Pancreas (tissue), 10 donors: Measurements from ENCODE around the gene PRAMEF14. TPM values are rescaled to one million over a fixed set of nuclear protein-coding genes. Genes with fewer than 3 reads are reported as not detected.
"Not testable (repeated sequence)": the region's sequence is repeated elsewhere in the genome, so short reads cannot be mapped to it uniquely, and the experiment has no call there.

Source experiments
- ATAC-seq, 4 donors: fragments of 200-7000 bp; cut with Tn5 transposase; one replicate each; pipeline versions ENCODE4 v1.8.0 to v1.9.1; 2020; ENCODE audit warnings: mild to moderate bottlenecking in 4 of 4, moderate library complexity in 4 of 4
- DNase-seq, 6 donors: peaks; one replicate each; pipeline ENCODE4 v3.0.0-alpha.2; 2020
- FAIRE-seq: peaks from 2 replicates; lab custom pipeline; 2012; peaks lifted over from hg19 to GRCh38; lab: Jason Lieb, UNC
- H3K27ac ChIP-seq, 4 donors: fragments of 200-600 bp; sonication (generic); 1 replicate in 3 of 4; 2 replicates in 1 of 4; pipeline versions ENCODE4 v1.5.0 to v1.8.0; 2020
- H3K27me3 ChIP-seq, 4 donors: fragments of 200-600 bp; one replicate each; pipeline ENCODE4 v1.8.0; 2021
- H3K36me3 ChIP-seq, 3 donors: fragments of 200-600 bp; sonication (generic) in 1 of 3; one replicate each; pipeline versions ENCODE4 v1.5.0 to v1.8.0; 2020 to 2021
- H3K4me1 ChIP-seq, 3 donors: fragments of 200-600 bp; one replicate each; pipeline ENCODE4 v1.8.0; 2021
- H3K4me3 ChIP-seq, 4 donors: fragments of 200-600 bp; sonication (generic) in 2 of 4; one replicate each; pipeline versions ENCODE4 v1.5.0 to v1.8.0; 2020 to 2021
- H3K9me3 ChIP-seq, 4 donors: fragments of 200-600 bp; one replicate each; pipeline ENCODE4 v1.8.0; 2021
- WGBS, 2 donors: extraction: QIAGEN DNeasy Blood & Tissue Kit; methylation state at CpG; one replicate each; pipeline ENCODE4 v1.1.7; 2013; 5-methylcytosine and 5-hydroxymethylcytosine counted together
- intact Hi-C, 3 donors: fragments of 100-400 bp; cut with DNase I; formaldehyde crosslinking; loops; one replicate each; pipeline versions ENCODE4 v1.11.1 to v1.14.2; 2022
- polyA plus RNA-seq, 2 donors: library from polyadenylated mRNA; stranded (reverse); fragments of 200-250 nt; gene quantifications; one replicate each; pipeline ENCODE4 v1.2.3, GENCODE V29; 2013
- total RNA-seq, 6 donors: library from RNA; stranded (reverse); fragmentation: NEBNext Ultra II Directional in 4 of 6; extraction: Animal tissue kit (Norgen Biotek cat#: 25700) in 4 of 6; gene quantifications; one replicate each; pipeline versions ENCODE4 v1.2.1 to v1.2.4, GENCODE V29; 2021 to 2023
- donor health status: healthy with polysubstance abuse.
- donor health status: DM: no; HTN: no; CAD: no; lungs with moderate emphysema.
- donor health status: DM: no; HTN: no; CAD: no.
- donor health status: control.
- donor health status: control.
- donor health status: Bipolar disorder and iron deficiency.
- donor health status: DM: yes; HTN: yes; CAD: no.
- donor health status: DM: no; HTN: no; CAD: no.
- donor health status: DM: no; HTN: no; CAD: no.
- donor health status: DM: yes; HTN: yes; CAD: no.

The PRAMEF14 gene
- total RNA-seq (not detected), polyA plus RNA-seq (not detected)

- H3K27me3 ChIP-seq, H3K4me1 ChIP-seq, ATAC-seq, H3K27ac ChIP-seq, DNase-seq, H3K4me3 ChIP-seq, H3K9me3 ChIP-seq, intact Hi-C loops, H3K36me3 ChIP-seq, FAIRE-seq: not testable (repeated sequence)
- WGBS, 2 donors, result 57 to 62% methylated on average over 7 of the region's 7 CpGs
Measured at GRCh38 chr1:13347034-13347433, at the start of gene PRAMEF14. TSS of gene PRAMEF14 (minus strand) at chr1:13347134. CDS start at chr1:13345314, 1,820 bp downstream.

DNA sequence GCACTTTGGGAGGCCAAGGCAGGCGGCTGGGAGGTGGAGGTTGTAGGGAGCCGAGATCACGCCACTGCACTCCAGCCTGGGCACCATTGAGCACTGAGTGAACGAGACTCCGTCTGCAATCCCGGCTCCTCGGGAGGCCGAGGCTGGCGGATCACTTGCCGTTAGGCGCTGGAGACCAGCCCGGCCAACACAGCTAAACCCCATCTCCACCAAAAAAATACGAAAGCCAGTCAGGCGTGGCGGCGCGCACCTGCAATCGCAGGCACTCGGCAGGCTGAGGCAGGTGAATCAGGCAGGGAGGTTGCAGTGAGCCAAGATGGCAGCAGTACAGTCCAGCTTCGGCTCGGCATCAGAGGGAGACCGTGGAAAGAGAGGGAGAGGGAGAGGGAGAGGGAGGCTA lies 48.4 kb upstream of the PRAMEF14 start:
- H3K36me3 ChIP-seq, intact Hi-C loops, FAIRE-seq, H3K4me3 ChIP-seq, ATAC-seq, H3K27me3 ChIP-seq, H3K4me1 ChIP-seq, H3K9me3 ChIP-seq, H3K27ac ChIP-seq, DNase-seq: not testable (repeated sequence)
- WGBS, 2 donors, result 90 to 95% methylated on average over 17 to 22 of the region's 22 CpGs

DNA sequence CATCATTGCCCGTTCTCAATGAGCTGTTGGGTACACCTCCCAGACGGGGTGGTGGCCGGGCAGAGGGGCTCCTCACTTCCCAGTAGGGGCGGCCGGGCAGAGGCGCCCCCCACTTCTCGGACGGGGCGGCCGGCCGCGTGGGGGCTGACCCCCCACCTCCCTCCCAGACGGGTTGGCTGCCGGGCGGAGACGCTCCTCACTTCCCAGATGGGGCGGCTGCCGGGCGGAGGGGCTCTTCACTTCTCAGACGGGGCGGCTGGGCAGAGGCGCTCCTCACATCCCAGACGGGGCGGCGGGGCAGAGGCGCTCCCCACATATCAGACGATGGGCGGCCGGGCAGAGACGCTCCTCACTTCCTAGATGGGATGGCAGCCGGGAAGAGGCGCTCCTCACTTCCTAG lies 47.8 kb upstream of the PRAMEF14 start:
- H3K36me3 ChIP-seq, ATAC-seq, intact Hi-C loops, H3K4me1 ChIP-seq, H3K4me3 ChIP-seq, H3K9me3 ChIP-seq, FAIRE-seq, DNase-seq, H3K27me3 ChIP-seq, H3K27ac ChIP-seq: not testable (repeated sequence)
- 90 to 91% methylated on average over 32 of the region's 32 CpGs for WGBS, 2 donors

- H3K4me1 ChIP-seq, H3K27ac ChIP-seq, H3K36me3 ChIP-seq, H3K9me3 ChIP-seq, FAIRE-seq, intact Hi-C loops, H3K27me3 ChIP-seq, ATAC-seq, H3K4me3 ChIP-seq, DNase-seq: not testable (repeated sequence)
- WGBS, 2 donors, result 53 to 73% methylated on average over 7 of the region's 7 CpGs
Measured at GRCh38 chr1:13393004-13393403, 46.1 kb upstream of the PRAMEF14 start.

- DNase-seq, H3K27ac ChIP-seq, H3K9me3 ChIP-seq, FAIRE-seq, H3K4me3 ChIP-seq, H3K4me1 ChIP-seq, ATAC-seq, H3K36me3 ChIP-seq, intact Hi-C loops, H3K27me3 ChIP-seq: not testable (repeated sequence)
Measured at GRCh38 chr1:13389332-13389731, 42.4 kb upstream of the PRAMEF14 start, which contains the start of gene PRAMEF17. TSS of gene PRAMEF17 (plus strand) at chr1:13389632. CDS start at chr1:13389658, 26 bp downstream.

GRCh38 chr1:13380380-13380779 lies 33.4 kb upstream of the PRAMEF14 start:
- H3K36me3 ChIP-seq, H3K27ac ChIP-seq, FAIRE-seq, ATAC-seq, H3K4me3 ChIP-seq, H3K9me3 ChIP-seq, intact Hi-C loops, DNase-seq, H3K4me1 ChIP-seq, H3K27me3 ChIP-seq: not testable (repeated sequence)
- 67 to 71% methylated on average over 3 of the region's 3 CpGs for WGBS, 2 donors

DNA sequence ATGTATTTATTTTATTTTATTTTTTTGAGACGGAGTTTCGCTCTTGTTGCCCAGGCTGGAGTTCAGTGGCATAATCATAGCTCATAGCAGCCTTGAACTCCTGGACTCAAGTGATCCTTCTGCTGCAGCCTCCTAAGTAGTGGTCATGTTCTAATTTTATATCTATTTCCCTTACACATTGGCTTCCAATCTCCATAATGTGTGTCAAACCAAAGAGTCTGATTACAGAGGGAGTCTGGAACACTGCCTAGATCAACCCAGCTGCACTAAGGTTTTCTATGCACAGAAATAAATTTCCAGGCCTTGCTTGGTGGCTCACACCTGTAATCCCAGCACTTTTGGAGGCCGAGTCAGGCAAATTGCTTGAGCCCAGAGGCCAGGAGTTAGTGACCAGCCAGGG lies 32.0 kb upstream of the PRAMEF14 start:
- FAIRE-seq, H3K4me3 ChIP-seq, H3K9me3 ChIP-seq, intact Hi-C loops, H3K27ac ChIP-seq, H3K4me1 ChIP-seq, H3K36me3 ChIP-seq, H3K27me3 ChIP-seq: not testable (repeated sequence)
- 69 to 80% methylated on average over 3 of the region's 3 CpGs for WGBS, 2 donors
- DNase-seq (peak in 1 of 6 donors; percentile 20), ATAC-seq (peak in 3 of 4 donors; percentile 43 to 56 (median 53))

DNA sequence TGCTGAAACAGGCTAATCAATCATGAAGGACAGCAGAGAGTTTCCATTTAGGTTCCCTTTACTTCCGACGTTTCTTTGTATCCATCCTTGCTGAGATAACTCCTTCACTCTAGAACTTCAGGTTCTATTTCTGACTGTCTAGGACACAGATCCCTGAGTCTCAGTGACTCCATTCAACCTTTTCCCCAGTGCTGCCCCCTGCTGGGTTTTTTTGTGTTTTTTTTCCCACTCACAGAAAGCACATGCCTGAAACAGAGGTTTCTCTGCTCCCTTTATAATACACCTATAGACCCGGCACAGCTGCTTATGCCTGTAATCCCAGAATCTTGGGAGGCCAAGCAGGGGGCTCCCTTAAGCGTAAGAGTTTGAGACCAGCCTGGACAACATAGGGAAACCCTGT lies 21.6 kb upstream of the PRAMEF14 start:
- WGBS, 2 donors, result 37 to 41% methylated on average over 3 of the region's 4 CpGs
- H3K27ac ChIP-seq, H3K36me3 ChIP-seq, intact Hi-C loops, FAIRE-seq, DNase-seq, H3K27me3 ChIP-seq, H3K9me3 ChIP-seq, ATAC-seq, H3K4me1 ChIP-seq, H3K4me3 ChIP-seq: not testable (repeated sequence)

DNA sequence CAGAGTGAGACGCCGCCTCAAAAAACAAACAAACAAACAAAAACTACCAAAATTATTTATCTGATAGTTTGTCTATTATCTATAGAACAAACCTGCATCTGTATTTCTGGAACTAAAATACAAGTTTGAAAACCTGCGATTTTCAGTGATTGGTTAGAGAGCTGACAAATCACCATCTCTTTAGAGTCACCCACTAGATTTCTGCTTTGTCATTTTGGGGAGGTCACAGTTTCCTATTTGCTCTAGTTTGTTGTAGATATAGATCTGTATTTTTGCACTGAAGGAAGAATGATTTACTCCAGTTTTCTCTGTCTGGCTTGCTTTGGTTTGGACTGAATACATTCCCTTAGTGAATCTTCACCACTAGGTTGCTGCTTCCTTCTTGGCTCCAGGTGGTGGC lies 19.6 kb upstream of the PRAMEF14 start:
- ATAC-seq, H3K9me3 ChIP-seq, H3K4me3 ChIP-seq, intact Hi-C loops, DNase-seq, H3K27me3 ChIP-seq, H3K27ac ChIP-seq, H3K4me1 ChIP-seq, FAIRE-seq, H3K36me3 ChIP-seq: not testable (repeated sequence)
- 67 to 81% methylated on average over 3 of the region's 3 CpGs for WGBS, 2 donors

DNA sequence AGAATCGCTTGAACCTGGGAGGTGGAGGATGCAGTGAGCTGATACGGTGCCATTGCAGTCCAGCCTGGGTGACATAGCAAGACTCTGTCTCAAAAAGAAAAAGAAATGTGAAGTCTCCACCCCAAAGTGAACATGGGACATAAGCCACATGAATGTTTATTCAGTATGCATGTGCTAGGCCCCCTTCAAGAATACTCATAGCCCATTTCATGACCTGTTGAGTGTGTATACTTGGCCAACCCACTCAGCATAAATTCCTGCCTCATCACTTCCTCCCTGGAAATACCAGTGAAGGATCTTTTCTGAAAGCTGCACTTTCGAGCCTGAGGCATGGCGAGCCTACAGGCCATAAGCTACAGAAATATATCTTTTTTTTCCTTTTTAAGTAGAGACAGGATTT lies 18.0 kb upstream of the PRAMEF14 start:
- not testable (repeated sequence) for H3K36me3 ChIP-seq

GRCh38 chr1:13362364-13362763 lies 15.4 kb upstream of the PRAMEF14 start:
- H3K9me3 ChIP-seq, H3K27me3 ChIP-seq, FAIRE-seq, H3K4me1 ChIP-seq, H3K36me3 ChIP-seq, H3K27ac ChIP-seq, DNase-seq, H3K4me3 ChIP-seq, ATAC-seq, intact Hi-C loops: not testable (repeated sequence)
- 83 to 100% methylated on average over 1 of the region's 7 CpGs for WGBS, 2 donors

More for the DNA sequence above, 18.0 kb upstream of the PRAMEF14 start:
- H3K4me1 ChIP-seq, ATAC-seq, H3K27me3 ChIP-seq, FAIRE-seq, intact Hi-C loops, H3K27ac ChIP-seq, DNase-seq, H3K4me3 ChIP-seq, H3K9me3 ChIP-seq: not testable (repeated sequence)
- WGBS, 2 donors, result 80 to 88% methylated on average over 2 of the region's 4 CpGs
